IPS-15b (cell line): ENCODE data around the gene EXOC5.
"Not testable (repeated sequence)": the region's sequence is repeated elsewhere in the genome, so short reads cannot be mapped to it uniquely, and the experiment has no call there.

ENCODE experiments used
- H3K27me3 ChIP-seq: one replicate; pipeline ENCODE4 v1.6.1; 2013; ENCODE audit warnings: low read length; ENCODE audit not compliant: control insufficient read depth, insufficient read depth
- H3K36me3 ChIP-seq: one replicate; pipeline ENCODE4 v1.6.1; 2013; ENCODE audit warnings: low read length; ENCODE audit not compliant: control insufficient read depth, insufficient read depth
- H3K4me1 ChIP-seq: one replicate; pipeline ENCODE4 v1.6.1; 2013; ENCODE audit warnings: mild to moderate bottlenecking, low read length; ENCODE audit not compliant: control insufficient read depth, insufficient read depth
- H3K4me3 ChIP-seq: one replicate; pipeline ENCODE4 v1.5.1; 2013; ENCODE audit warnings: low read depth, low read length
- H3K9ac ChIP-seq: one replicate; pipeline ENCODE4 v1.6.1; 2013; ENCODE audit warnings: low read depth, mild to moderate bottlenecking, low read length
- H3K9me3 ChIP-seq: one replicate; pipeline ENCODE4 v1.6.1; 2013; ENCODE audit warnings: mild to moderate bottlenecking, low read length; ENCODE audit not compliant: control insufficient read depth, insufficient read depth

EXOC5 gene

DNA sequence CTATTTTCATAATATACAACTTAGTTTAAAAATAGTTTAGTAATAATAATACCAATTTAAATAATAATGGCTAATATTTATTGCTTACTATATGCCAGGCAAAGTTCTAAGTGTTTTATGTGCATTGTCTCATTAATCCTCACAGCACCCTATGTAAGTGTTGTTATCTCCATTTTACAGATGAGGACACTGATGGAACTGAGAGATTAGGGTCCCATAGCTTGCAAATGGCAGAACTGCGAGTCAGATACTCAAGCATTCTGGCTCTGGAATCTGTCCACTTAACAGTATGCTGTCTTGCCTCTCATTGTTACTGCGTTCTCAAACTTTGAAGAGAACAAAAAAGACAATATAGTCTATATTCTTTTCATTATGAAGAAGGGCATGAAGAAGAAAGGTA, 19.0 kb upstream of the EXOC5 start:
- H3K4me3 ChIP-seq = no peak overlapping the region
- no peaks in the 10 kb centered on the region for H3K36me3 ChIP-seq
- no peaks in the 10 kb centered on the region for H3K27me3 ChIP-seq
- H3K9ac ChIP-seq = no peak overlapping the region
- H3K4me1 ChIP-seq = no peaks in the 10 kb centered on the region
- no peaks in the 10 kb centered on the region for H3K9me3 ChIP-seq

DNA sequence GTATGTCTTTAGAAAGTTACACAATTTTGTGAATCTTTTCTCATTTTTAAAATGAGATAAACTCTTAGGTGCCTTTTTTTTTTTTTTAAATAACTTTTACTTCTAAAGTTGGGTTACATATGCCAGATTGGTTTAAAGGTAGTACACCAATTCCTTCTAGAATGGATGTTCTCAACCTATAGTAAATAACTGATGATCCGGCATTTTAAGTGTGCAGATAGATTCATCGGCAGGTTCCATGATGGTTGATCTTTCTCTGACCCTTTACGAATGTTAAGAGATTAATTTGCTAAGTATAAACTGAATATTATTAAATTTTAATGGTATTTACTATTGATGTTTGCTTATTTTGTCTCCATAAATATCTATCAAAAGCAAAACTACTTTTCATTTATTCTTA, 8.4 kb upstream of the EXOC5 start:
- no peak overlapping the region for H3K9ac ChIP-seq
- no peaks in the 10 kb centered on the region for H3K9me3 ChIP-seq
- no peaks in the 10 kb centered on the region for H3K27me3 ChIP-seq
- no peaks in the 10 kb centered on the region for H3K4me1 ChIP-seq
- H3K4me3 ChIP-seq = no peak overlapping the region
- peaks cover 6% of the 10 kb centered on the region for H3K36me3 ChIP-seq

DNA sequence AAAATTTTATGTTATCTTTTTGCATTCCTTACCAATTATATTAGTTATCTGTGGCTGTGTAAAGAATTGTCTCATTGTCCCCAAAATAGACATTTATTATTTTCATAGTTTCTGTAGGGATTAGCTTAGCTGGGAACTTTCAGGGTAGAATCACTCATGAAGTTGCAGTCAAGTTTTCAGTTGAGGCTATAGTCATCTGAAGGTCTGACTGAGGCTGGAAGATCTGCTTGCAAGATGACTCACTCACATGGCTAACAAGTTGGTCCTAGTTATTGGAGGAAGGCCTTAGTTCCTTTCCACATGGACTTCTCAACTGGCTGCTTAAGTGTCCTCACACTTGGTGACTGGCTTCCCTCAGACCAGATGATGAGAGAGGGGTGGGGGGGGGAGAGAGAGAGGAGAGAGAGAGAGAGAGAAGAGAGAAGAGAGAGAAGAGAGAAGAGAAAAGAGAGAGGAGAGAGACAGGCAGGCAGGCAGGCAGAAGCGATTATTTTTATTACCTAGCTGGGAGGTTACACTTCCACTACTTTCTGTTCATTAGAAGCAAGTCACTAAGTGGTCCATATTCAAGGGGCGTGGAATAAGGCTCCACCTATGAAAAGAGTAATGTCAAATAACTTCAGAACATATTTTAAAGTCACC, 6.4 kb upstream of the EXOC5 start:
- no peaks in the 10 kb centered on the region for H3K9me3 ChIP-seq
- H3K36me3 ChIP-seq = peaks cover 6% of the 10 kb centered on the region
- no peaks in the 10 kb centered on the region for H3K27me3 ChIP-seq
- H3K4me1 ChIP-seq = peaks cover 5% of the 10 kb centered on the region
- H3K9ac ChIP-seq = no peak overlapping the region
- no peak overlapping the region for H3K4me3 ChIP-seq

DNA sequence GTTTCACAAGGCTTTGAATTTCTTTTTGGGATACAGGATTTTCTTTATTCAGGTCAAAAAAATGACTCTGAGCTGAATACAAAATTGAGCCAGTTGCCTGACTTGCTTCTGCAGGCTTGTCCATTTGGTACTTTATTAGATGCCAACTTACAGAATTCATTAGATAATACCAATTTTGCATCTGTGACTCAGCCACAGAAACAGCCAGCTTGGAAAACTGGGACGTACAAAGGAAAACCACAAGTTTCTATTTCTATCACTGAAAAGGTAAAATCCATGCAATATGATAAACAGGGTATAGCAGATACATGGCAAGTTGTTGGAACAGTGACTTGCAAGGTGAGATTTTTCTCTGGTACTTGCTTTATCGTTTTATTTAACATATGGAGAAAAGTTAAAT, 5.8 kb upstream of the EXOC5 start:
- peaks cover 5% of the 10 kb centered on the region for H3K4me1 ChIP-seq
- H3K4me3 ChIP-seq = no peak overlapping the region
- no peak overlapping the region for H3K9ac ChIP-seq
- no peaks in the 10 kb centered on the region for H3K9me3 ChIP-seq
- no peaks in the 10 kb centered on the region for H3K27me3 ChIP-seq
- H3K36me3 ChIP-seq = peaks cover 6% of the 10 kb centered on the region

DNA sequence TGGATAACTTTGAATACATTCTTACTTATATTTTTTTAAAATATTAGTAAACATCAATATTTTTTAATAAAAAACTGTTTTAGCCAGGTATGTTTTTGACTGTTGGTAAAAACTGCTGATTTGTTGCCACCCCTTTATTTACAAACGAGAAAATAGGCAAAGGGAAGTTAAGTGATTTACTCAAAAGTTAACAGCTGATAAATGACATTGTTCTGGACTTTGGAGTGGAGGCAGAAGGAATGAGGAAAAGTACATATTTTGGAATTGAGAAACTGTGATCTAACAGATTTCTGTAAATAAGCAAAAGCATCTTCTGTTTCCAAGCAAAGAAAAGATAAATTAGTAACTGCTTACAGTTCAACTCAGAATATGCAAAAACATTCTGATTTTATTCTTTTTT, 4.5 kb upstream of the EXOC5 start:
- Histone ChIP-seq H3K9ac (no peak overlapping the region), H3K36me3 (peaks cover 6% of the 10 kb centered on the region), H3K9me3 (no peaks in the 10 kb centered on the region), H3K4me1 (peaks cover 5% of the 10 kb centered on the region), H3K4me3 (no peak overlapping the region), H3K27me3 (no peaks in the 10 kb centered on the region)

DNA sequence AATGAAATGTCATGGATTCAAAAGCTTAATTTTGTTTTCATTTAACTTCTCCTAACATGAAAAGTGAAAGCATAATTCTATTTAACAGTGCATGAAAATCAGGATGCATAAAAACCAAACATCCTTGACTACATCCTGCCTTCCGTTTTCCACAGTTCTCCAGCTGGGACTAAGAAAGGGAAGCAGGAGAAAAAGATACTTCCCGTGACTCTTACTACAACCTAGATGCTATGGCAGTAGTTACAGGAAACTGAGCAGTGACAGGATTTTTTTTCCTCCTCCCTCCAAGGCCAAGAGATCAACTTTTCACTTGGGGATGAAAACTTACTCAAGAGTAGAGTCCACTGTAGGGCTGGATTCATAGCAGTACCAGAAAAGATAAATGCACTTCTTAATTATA, 2.6 kb downstream of the EXOC5 start:
- no peaks in the 10 kb centered on the region for H3K36me3 ChIP-seq
- H3K4me3 ChIP-seq = no peak overlapping the region
- H3K27me3 ChIP-seq = no peaks in the 10 kb centered on the region
- no peak overlapping the region for H3K9ac ChIP-seq
- H3K9me3 ChIP-seq = no peaks in the 10 kb centered on the region
- H3K4me1 ChIP-seq = peaks cover 7% of the 10 kb centered on the region

DNA sequence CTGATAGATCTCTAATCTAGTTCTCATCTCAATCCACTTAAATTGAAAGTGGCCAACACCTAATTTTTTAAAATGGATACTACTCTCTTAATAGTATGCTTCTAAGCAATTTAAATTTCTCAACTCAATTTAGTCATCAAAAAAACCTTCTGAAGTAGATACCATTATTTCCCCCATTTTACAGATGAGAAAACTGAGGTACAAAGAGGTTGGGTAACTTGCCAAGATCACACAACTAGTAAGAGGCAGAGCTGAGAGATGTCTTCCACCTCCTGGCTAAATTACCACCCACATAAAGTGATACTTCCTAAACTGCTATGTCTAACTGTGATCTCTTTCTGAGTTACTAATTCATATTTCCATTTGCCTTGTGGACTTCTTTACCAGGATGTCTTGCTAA, 6.6 kb downstream of the EXOC5 start:
- no peaks in the 10 kb centered on the region for H3K36me3 ChIP-seq
- no peaks in the 10 kb centered on the region for H3K9me3 ChIP-seq
- H3K4me1 ChIP-seq = peaks cover 5% of the 10 kb centered on the region
- H3K4me3 ChIP-seq = no peak overlapping the region
- no peak overlapping the region for H3K9ac ChIP-seq
- no peaks in the 10 kb centered on the region for H3K27me3 ChIP-seq

DNA sequence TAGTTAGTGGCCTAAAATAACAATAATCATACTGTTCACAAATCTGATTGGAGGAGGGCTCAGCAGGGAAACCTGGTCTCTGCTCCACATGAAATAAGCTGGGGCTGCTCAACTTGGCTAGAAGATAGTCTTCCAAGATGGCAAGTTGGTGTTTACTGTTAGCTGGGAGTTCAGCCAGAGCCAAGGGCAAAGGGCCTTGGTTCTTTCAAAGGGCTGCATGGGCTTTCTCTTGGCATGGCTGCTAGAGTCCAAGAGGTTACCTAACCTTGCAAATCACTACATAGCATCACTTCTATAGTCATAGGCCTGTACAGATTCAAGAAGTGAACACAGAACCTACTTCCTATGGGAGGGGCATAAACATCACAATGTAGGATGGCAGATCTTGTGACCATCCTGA, 7.1 kb downstream of the EXOC5 start:
- H3K9ac ChIP-seq = no peak overlapping the region
- no peaks in the 10 kb centered on the region for H3K36me3 ChIP-seq
- H3K9me3 ChIP-seq = no peaks in the 10 kb centered on the region
- H3K4me1 ChIP-seq = peaks cover 5% of the 10 kb centered on the region
- H3K4me3 ChIP-seq = no peak overlapping the region
- no peaks in the 10 kb centered on the region for H3K27me3 ChIP-seq

DNA sequence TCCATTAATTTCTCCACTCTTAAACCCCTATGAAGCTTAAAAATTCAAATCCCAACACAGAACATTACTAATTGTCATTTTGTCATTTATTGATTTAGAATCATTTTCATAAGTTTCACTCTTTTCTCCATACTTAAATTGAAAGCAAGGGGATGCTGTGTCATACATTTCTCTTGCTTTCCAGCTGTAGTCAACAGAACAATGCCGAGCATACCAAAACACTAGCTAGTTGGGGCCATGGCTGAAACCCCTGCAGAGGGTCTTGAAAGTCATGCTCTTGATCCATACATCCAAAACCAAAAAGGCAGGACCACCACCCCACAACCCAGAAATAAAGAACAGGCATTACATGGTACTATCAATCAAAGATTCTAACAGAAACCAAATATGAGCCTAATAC, 9.0 kb downstream of the EXOC5 start:
- no peaks in the 10 kb centered on the region for H3K9me3 ChIP-seq
- H3K27me3 ChIP-seq = no peaks in the 10 kb centered on the region
- H3K9ac ChIP-seq = no peak overlapping the region
- peaks cover 5% of the 10 kb centered on the region for H3K4me1 ChIP-seq
- H3K36me3 ChIP-seq = no peaks in the 10 kb centered on the region
- no peak overlapping the region for H3K4me3 ChIP-seq

DNA sequence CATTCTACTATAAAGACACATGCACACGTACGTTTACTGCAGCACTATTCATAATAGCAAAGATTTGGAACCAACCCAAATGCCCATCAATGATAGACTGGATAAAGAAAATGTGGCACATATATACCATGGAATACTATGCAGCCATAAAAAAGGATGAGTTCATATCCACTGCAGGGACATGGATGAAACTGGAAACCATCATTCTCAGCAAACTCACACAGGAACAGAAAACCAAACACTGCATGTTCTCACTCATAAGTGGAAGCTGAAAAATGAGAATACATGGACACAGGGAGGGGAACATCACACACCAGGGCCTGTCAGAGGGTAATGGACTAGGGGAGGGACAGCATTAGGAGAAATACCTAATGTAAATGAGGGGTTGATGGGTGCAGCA, 10.5 kb downstream of the EXOC5 start:
- not testable (repeated sequence) for H3K4me3 ChIP-seq, H3K9me3 ChIP-seq, H3K36me3 ChIP-seq, H3K27me3 ChIP-seq, H3K4me1 ChIP-seq, H3K9ac ChIP-seq

DNA sequence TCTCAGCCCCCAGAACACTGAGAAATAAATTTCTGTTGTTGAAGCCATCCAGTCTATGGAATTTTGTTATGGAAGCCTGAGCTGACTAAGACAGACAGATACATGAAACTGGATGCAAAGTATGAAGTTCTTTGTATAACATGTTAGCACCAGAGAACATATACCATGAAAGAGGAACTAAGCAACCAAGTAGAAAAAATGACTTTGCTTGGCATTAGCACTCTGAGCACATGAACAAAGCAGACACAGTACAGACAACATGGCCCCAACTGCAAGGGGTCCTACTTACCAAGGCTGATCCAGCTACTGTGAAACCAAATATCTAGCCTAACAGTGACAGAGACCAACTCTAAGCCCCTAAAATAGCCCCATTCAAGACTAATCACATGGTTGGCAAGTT, 13.8 kb downstream of the EXOC5 start:
- Histone ChIP-seq H3K4me1 (no peaks in the 10 kb centered on the region), H3K27me3 (no peaks in the 10 kb centered on the region), H3K36me3 (no peaks in the 10 kb centered on the region), H3K4me3 (no peak overlapping the region), H3K9me3 (no peaks in the 10 kb centered on the region), H3K9ac (no peak overlapping the region)

DNA sequence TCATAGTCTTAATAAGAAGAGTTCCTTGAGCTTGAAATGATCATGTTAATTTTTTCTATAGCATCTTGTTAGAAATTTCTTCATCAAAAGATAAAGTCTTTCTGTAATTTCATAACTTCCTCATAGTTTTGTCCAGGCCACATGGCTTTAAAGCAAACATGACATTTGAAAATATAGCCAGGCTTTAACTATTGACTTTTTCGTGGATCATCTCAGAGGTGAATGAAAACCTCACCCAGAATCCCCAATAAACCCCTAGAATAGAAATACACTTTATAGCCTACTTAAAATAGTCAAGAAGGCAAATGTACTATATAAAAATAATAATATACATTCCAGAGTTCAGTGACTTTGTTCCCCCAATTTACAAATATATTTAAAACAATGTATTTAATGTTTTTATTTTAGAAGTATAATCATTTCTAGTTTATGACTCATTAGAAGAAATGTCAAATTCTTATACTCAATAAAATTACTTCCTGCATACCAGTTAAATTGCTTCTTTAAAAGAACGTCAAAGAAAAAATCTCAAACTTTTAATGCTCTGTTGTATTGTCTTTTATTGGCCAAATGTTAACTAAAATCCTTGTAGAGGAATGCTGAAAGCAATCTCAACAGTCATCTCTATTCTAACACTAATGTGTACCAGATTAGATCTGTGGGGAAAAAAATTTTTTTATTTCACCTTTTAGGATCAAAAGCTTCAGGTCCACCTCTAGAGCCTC, 21.6 kb downstream of the EXOC5 start:
- Histone ChIP-seq H3K9me3 (no peaks in the 10 kb centered on the region), H3K9ac (no peak overlapping the region), H3K36me3 (peaks cover 10% of the 10 kb centered on the region), H3K4me1 (no peaks in the 10 kb centered on the region), H3K27me3 (no peaks in the 10 kb centered on the region), H3K4me3 (no peak overlapping the region)
